ENCODE measurements around the gene ZFHX2. TPM values are rescaled to one million over a fixed set of nuclear protein-coding genes. Genes with fewer than 3 reads are reported as not detected.

The ZFHX2 gene
- total and polyA plus RNA-seq, 2 of the 13 experiments (the other 11 are each of a cell fraction or from before 2014, with no cell fraction given): 0.17 to 0.44 TPM

DNA sequence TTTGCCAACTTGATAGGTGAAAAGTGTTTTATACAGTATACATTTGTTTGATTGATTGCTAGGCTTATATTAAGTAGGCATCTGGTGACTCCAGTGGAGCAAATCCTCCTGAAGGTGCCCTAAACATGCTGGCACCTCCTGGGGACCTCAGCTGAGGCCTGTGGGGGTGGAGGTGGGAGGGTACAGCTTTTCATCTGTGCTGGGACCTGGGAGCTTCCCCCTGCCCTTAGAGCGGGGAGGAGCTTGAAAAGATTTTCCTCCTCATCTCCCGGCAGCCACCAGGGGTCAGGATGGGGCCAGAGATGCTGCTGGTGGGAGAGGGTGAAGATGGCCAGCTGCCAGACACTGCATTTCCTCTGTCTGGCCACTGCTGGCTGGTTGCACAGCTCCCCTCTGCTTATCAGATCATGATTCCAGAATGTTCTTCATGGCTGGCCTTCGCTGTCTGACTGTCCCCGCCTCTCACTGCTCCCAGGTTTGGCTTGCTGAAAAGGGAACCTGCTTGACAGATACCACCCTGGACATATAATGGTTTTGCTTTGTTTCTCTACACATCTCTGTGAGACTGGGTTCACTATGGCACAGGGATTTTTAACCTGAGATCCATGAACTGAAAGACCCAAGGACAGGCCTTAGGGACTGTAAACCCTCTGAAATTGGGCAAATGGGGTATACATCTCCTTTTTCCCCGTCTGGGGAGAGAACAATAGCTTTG, 37.5 kb upstream of the ZFHX2 start (continued):
- TF ChIP-seq, protein P1, sequence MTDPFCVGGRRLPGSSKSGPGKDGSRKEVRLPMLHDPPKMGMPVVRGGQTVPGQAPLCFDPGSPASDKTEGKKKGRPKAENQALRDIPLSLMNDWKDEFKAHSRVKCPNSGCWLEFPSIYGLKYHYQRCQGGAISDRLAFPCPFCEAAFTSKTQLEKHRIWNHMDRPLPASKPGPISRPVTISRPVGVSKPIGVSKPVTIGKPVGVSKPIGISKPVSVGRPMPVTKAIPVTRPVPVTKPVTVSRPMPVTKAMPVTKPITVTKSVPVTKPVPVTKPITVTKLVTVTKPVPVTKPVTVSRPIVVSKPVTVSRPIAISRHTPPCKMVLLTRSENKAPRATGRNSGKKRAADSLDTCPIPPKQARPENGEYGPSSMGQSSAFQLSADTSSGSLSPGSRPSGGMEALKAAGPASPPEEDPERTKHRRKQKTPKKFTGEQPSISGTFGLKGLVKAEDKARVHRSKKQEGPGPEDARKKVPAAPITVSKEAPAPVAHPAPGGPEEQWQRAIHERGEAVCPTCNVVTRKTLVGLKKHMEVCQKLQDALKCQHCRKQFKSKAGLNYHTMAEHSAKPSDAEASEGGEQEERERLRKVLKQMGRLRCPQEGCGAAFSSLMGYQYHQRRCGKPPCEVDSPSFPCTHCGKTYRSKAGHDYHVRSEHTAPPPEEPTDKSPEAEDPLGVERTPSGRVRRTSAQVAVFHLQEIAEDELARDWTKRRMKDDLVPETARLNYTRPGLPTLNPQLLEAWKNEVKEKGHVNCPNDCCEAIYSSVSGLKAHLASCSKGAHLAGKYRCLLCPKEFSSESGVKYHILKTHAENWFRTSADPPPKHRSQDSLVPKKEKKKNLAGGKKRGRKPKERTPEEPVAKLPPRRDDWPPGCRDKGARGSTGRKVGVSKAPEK (CRISPR knock-in tag; IDR thresholded peaks at IDR 0.05; ENCODE audit: borderline replicate concordance): peak; percentile 80; the same call in 1 of the 2 replicates
- peak; percentile 70; the same call in 1 of the 2 replicates for TF ChIP-seq EEA1 (CRISPR knock-in tag; IDR thresholded peaks at IDR 0.05; ENCODE audit: borderline replicate concordance)
- TF ChIP-seq ZNF766 (CRISPR knock-in tag; IDR thresholded peaks at IDR 0.05; ENCODE audit: borderline replicate concordance): peak; percentile 92; the same call in 1 of the 2 replicates
- TF ChIP-seq ZMYM3 (CRISPR knock-in tag; IDR thresholded peaks at IDR 0.05): peak; percentile 88; the same call in 1 of the 2 replicates
- TF ChIP-seq ETV5 (CRISPR knock-in tag; IDR thresholded peaks at IDR 0.05; ENCODE audit: borderline replicate concordance): peak; percentile 82
- no peak for TF ChIP-seq MAFG (CRISPR knock-in tag; IDR thresholded peaks at IDR 0.05)
- peak; percentile 95 for TF ChIP-seq NFKBIZ (CRISPR knock-in tag; IDR thresholded peaks at IDR 0.05)
- TF ChIP-seq ONECUT2 (CRISPR knock-in tag; IDR thresholded peaks at IDR 0.05): 0 out of 2 replicates have a peak, but pooled peaks have one; percentile 35
- peak; percentile 72; the same call in 1 of the 2 replicates for TF ChIP-seq KLF12 (CRISPR knock-in tag; IDR thresholded peaks at IDR 0.05; ENCODE audit: borderline replicate concordance)
- TF ChIP-seq ZNF530 (CRISPR knock-in tag; IDR thresholded peaks at IDR 0.05; ENCODE audit: low read depth): 0 out of 2 replicates have a peak, but pooled peaks have one; percentile 19
- TF ChIP-seq CBX2 (IDR thresholded peaks at IDR 0.05; ENCODE audit: low read depth, low read length): no peak
- TF ChIP-seq CBX2 (CRISPR knock-in tag; IDR thresholded peaks at IDR 0.05; ENCODE audit: low read depth): no peak
- TF ChIP-seq ZMYM4 (CRISPR knock-in tag; IDR thresholded peaks at IDR 0.05): peak; percentile 99
- TF ChIP-seq ZNF713 (CRISPR knock-in tag; IDR thresholded peaks at IDR 0.05): 0 out of 2 replicates have a peak, but pooled peaks have one; percentile 33
- TF ChIP-seq HHEX (CRISPR knock-in tag; IDR thresholded peaks at IDR 0.05): peak; percentile 30
- TF ChIP-seq NR2F2 (IDR thresholded peaks at IDR 0.05; ENCODE audit: borderline replicate concordance, low read depth): peak; percentile 19; the same call in 1 of the 2 replicates
- peak; percentile 99 for TF ChIP-seq IRF2 (CRISPR knock-in tag; IDR thresholded peaks at IDR 0.05)
- TF ChIP-seq, protein P2, sequence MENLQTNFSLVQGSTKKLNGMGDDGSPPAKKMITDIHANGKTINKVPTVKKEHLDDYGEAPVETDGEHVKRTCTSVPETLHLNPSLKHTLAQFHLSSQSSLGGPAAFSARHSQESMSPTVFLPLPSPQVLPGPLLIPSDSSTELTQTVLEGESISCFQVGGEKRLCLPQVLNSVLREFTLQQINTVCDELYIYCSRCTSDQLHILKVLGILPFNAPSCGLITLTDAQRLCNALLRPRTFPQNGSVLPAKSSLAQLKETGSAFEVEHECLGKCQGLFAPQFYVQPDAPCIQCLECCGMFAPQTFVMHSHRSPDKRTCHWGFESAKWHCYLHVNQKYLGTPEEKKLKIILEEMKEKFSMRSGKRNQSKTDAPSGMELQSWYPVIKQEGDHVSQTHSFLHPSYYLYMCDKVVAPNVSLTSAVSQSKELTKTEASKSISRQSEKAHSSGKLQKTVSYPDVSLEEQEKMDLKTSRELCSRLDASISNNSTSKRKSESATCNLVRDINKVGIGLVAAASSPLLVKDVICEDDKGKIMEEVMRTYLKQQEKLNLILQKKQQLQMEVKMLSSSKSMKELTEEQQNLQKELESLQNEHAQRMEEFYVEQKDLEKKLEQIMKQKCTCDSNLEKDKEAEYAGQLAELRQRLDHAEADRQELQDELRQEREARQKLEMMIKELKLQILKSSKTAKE (CRISPR knock-in tag; IDR thresholded peaks at IDR 0.05; ENCODE audit: borderline replicate concordance): no peak
- TF ChIP-seq ZNF333 (CRISPR knock-in tag; IDR thresholded peaks at IDR 0.05; ENCODE audit: borderline replicate concordance): peak; percentile 92; the same call in 1 of the 2 replicates
- TF ChIP-seq, protein P3, sequence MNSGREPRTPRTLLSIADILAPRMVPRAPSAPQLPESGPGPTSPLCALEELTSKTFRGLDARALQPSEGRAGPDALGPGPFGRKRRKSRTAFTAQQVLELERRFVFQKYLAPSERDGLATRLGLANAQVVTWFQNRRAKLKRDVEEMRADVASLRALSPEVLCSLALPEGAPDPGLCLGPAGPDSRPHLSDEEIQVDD (CRISPR knock-in tag; IDR thresholded peaks at IDR 0.05; ENCODE audit: borderline replicate concordance): peak; percentile 93
- TF ChIP-seq FOSL2 (CRISPR knock-in tag; IDR thresholded peaks at IDR 0.05): peak; percentile 88
- TF ChIP-seq, protein P4, sequence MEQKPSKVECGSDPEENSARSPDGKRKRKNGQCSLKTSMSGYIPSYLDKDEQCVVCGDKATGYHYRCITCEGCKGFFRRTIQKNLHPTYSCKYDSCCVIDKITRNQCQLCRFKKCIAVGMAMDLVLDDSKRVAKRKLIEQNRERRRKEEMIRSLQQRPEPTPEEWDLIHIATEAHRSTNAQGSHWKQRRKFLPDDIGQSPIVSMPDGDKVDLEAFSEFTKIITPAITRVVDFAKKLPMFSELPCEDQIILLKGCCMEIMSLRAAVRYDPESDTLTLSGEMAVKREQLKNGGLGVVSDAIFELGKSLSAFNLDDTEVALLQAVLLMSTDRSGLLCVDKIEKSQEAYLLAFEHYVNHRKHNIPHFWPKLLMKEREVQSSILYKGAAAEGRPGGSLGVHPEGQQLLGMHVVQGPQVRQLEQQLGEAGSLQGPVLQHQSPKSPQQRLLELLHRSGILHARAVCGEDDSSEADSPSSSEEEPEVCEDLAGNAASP (CRISPR knock-in tag; IDR thresholded peaks at IDR 0.05; ENCODE audit: borderline replicate concordance): peak; percentile 93
- TF ChIP-seq ZNF441 (CRISPR knock-in tag; IDR thresholded peaks at IDR 0.05; ENCODE audit: borderline replicate concordance): peak; percentile 63; the same call in 1 of the 2 replicates

Measured in HepG2 (cell line).